HG03460 (cell line): ENCODE measurements around the gene CCDC60.
"Not testable (repeated sequence)": the region's sequence is repeated elsewhere in the genome, so short reads cannot be mapped to it uniquely, and the experiment has no call there.

ENCODE experiments used
- ATAC-seq: cut with Tn5 transposase; IDR thresholded peaks from one replicate; pipeline ENCODE4 v1.9.1; 2021; ENCODE audit not compliant: unreplicated experiment

The CCDC60 gene

DNA sequence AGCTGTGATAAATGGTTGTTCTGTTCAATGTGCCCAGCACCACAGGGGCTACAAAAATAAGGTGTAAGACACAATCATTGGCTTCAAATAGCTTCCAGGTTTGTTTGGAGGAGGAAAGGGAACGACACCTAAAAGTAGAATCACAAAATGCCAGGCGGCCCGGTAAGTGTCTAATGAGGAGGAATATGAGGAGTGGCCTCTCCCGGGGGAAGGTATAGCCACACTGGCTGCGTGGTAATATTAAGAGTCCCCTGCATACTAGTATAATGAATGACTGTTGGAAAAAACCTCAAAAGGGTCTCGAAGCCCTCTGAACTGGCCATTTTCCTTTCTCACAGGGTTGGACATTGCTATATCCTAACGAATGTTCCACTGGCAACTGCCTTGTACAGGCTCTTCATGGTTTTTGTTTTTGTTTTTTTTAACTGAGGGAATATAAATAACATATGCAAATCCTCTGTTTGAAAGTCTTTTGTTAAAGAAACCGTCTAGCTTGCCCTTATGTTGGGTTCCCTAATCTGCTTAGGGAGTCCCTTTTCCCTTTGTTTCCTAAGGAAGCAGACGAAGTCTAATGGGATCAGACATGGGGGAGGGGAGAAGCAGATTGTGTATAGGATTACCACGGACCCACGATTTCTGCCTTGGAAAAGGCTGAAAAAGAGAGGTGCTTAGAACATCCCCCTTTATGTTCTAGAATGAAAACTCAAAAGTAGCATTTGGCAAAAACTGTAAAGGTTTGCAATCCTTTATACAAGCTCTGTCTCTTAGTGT is 4.2 kb downstream of the CCDC60 start:
- ATAC-seq: no peak

DNA sequence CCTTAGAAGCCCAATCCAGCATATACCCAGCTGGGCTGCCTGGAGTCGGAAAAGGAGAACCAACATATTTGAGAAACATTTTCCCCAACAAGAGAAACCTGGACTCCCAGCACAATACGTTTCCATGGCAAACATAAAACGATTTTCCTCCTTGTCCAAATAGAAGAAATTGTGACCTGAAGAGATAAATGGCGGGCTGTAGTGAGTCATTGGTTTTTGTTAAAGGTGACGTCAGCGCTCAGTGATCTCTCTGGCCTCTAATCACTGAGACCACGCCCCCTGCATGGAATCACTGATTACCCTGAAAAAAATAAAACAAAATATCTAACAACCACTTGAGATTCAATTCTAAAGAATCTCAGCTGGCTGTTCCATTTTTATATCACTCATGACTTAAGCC is 6.0 kb downstream of the CCDC60 start:
- ATAC-seq: no peak

- ATAC-seq: no peak
These were observed 6.5 kb downstream of the CCDC60 start for GRCh38 chr12:119341020-119341419.

DNA sequence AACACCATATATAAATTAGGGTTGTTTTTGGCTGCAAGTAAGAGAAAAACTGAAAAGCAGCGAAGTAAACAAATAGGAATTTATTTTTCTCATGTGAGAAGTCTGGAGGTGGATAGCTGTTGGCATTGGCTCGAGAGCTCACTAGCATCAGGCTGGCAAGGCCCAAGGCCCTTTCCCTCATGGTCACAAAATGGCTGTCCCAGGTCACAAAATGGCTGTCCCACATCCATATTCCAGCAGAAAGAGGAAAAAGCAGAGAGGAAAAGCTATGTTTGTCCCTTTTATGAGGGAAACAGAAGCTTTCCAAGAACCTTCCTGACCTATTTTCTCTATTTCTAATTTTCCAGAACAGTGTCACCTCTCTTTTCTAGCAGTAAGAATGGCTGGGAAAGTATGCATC is 7.5 kb downstream of the CCDC60 start:
- no peak for ATAC-seq

DNA sequence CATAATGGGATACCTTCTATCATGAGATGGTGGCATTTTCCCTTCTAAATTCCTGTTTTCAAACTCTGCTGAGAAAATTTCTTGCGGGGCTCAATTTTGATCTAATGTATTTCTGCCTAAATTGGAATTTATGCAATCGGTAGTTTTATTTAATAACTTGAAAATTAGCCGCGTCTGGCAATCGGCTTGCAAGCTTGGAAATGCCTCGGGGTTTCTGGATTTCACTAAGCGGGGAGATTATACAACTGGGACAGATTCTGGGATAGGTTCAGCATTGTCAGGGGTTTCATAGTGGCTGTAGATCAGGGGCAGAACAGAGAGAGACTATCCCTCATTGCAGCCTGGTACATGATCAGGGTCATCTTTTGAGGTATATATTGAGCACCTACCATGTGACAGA is 8.6 kb downstream of the CCDC60 start:
- ATAC-seq: no peak

DNA sequence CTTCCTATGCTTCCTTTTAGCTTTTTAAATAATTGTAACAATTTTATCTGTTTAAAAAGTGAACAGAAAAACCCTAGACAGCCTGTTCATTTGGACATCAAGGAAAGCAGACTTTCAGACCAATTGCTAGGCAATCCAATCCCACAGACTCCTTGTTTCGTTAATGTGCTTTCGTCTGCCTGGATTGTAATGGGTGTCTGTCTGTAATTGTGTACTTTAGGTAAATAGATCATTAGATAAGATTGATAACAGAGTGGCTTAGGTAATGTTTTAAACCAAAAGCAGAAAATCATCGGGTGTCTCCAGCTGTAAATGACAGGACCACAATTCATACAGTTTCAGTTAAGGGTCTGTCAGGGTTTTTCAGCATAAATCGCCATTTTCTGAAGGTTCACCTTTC is 19.6 kb downstream of the CCDC60 start:
- ATAC-seq: no peak

DNA sequence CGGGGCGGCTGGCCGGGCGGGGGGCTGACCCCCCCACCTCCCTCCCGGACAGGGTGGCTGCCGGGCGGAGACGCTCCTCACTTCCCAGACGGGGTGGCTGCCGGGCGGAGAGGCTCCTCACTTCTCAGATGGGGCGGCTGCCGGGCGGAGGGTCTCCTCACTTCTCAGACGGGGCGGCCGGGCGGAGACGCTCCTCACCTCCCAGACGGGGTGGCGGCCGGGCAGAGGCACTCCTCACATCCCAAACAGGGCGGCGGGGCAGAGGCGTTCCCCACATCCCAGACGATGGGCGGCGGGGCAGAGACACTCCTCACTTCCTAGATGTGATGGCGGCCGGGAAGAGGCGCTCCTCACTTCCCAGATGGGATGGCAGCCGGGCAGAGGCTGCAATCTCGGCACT is 25.8 kb downstream of the CCDC60 start:
- not testable (repeated sequence) for ATAC-seq

- ATAC-seq: no peak
These were observed 28.5 kb downstream of the CCDC60 start for GRCh38 chr12:119363037-119363436.

GRCh38 chr12:119363490-119363889 is 29.0 kb downstream of the CCDC60 start:
- ATAC-seq: no peak

DNA sequence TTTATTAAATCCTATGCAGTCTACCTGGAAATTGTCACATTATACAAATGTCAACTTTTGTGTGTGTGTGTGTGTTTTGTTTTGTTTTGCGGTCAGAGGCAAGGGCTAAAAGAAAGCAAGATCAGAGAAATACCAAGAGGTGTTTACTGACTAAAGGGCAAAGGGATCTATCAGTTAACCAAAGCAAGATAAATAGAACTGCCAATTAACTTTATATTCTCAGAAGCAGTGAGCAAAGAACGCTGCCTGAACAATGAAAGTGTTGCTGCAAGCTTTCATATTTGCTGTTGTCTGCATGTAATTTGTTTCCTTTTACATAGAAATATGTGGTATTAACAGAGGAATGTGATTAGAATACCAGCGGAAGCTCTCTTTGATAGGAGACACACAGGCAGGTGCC is 30.9 kb downstream of the CCDC60 start:
- ATAC-seq: no peak

DNA sequence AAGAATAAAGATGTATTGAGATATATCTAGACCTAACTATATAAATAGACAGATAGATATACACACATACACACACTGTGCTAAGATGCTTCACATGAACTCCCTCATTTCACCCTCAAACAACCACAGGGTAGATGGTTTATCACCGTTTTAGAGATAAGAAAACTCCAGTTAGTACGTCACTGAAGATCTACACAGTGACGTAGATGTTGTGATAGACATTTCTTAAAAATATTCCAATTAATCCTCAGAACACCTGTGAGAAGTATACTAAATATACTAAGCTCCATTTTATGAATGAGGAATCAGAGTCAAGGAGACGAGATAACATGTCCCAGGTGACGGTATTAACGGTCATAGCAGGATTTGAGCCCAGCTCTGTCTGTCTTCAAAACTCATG is 31.5 kb downstream of the CCDC60 start:
- ATAC-seq: no peak

DNA sequence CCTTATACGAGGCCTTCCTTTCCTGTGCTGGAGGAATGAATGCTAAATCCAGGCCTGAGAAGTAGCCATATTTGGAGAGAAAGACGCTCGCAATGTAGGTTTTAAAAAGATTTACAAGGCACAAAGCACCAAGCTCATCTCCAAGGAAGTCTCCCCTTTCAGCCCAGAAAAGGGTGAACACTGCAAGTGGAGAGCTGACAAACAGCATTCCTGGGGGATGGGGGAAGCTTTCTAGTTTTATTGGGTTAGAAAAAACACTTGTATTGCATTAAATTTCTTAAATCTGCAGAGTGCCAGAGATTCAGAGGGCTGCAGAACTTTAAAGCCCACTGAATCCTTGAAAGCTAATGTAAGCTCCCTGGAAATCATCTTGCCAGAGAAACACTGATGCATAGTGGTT is 34.6 kb downstream of the CCDC60 start:
- ATAC-seq: no peak

- no peak for ATAC-seq
These were observed 35.5 kb downstream of the CCDC60 start for GRCh38 chr12:119369907-119370546.

DNA sequence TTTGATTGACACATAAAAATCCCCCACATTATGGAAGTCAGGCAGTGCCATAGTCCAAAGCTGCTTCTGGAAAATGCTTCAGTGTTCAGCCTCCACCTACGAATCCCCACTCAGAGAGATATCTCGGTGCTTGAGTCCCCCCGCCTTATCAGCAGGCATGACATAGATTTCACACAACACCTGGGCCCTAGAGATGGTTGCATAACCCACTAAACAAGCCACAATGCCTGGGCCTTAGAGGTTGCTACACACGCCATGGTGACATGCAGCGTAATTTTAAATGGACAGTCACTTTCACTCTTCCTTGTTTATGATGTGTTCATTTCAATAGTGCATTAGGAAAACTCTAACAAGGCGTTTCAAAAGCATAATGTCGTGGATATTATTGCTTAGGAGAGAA is 38.0 kb downstream of the CCDC60 start:
- no peak for ATAC-seq

DNA sequence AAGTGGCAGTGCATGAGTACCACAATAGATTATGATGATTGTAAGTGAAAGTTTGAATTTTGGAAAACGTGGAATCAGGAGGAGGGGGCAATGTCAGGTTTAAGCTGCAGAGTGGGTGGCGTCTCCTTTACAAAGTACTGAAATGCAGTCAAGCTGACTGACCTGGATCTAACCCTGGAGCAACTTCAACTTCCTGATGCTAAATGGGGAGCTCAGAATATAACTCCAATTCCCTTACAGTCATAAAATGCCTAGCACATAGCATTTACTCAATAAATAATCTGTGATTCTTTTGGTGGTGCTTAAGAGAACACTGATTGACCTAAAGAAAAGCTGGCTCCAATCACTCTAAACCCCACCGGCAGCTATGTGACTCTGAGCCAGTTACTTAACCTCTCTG is 38.5 kb downstream of the CCDC60 start:
- ATAC-seq: no peak

DNA sequence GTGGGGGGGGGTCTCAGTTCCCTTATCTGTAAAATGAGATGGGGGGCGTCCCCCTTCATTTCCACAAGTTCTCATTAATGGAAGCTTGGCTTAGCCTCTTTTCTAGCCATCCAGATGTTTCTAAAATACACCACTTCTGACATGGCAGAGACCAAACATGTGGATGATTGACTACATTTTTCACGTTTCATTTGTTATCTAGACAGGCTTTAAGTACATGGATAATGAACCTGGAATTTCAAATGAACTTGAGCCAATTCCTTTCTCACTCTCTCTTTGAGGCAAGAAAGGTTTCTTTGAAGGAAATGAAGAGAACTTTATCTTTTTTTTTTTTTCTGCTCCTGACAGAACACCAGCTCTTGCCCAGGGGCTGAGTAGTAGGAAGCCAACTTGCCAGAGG is 39.1 kb downstream of the CCDC60 start:
- ATAC-seq: no peak

DNA sequence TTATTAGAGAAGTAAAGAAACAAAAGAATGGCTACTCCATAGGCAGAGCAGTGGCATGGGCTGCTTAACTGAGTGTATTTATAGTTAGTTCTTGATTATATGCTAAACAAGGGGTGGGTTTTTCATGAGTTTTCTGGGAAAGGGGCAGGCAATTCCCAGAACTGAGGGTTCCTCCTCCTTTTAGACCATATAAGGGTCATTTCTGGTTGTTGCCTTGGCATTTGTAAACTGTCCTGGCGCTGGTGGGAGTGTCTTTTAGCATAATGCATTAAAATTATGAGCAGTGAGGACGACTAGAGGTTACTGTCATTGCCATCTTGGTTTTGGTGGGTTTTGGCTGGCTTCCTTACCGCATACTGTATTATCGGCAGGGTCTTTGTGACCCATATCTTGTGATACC is 40.1 kb downstream of the CCDC60 start:
- no peak for ATAC-seq

GRCh38 chr12:119375075-119375882 is 40.8 kb downstream of the CCDC60 start:
- ATAC-seq: peak; percentile 75

- no peak for ATAC-seq
These were observed 41.3 kb downstream of the CCDC60 start for GRCh38 chr12:119375883-119376190.

DNA sequence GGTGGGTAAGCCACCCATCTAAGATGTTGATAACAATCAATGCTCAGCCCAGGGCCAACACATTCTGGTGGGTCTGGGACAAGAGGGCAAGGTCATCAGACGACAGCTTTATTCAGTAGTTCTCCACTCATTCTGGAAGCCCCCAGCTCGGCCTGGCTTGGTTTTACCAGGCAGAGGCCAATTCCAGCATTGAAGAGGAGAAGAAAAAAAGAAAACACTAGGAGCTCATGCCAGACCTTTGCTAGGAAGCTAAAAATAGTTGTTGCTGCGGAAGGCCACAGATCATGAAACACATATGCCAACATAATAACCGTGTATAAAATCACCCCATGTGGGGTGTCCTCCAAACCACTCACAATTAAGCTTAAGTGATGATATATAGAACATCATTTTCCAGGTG is 44.4 kb downstream of the CCDC60 start:
- no peak for ATAC-seq

- no peak for ATAC-seq
These were observed 47.1 kb downstream of the CCDC60 start for GRCh38 chr12:119381471-119382235.
